H9 (cell line): ENCODE results near the gene INVS. TPM values are rescaled to one million over a fixed set of nuclear protein-coding genes. Genes with fewer than 3 reads are reported as not detected.

Source experiments
- DNase-seq: peaks from one replicate; pipeline ENCODE4 v3.0.0-alpha.2; 2017
- H2AFZ ChIP-seq: one replicate; pipeline ENCODE4 v1.6.1; 2013; ENCODE audit warnings: mild to moderate bottlenecking, low read length, control low read depth, moderate library complexity
- H2AK5ac ChIP-seq: 2 replicates; pipeline ENCODE4 v1.6.1; 2013; ENCODE audit warnings: low read length, control low read depth, mixed read lengths; ENCODE audit not compliant: insufficient read length
- H2BK120ac ChIP-seq: one replicate; pipeline ENCODE4 v1.6.1; 2013; ENCODE audit warnings: low read depth, mild to moderate bottlenecking, low read length, control low read depth, inconsistent platforms; ENCODE audit not compliant: poor library complexity, severe bottlenecking
- H2BK12ac ChIP-seq: 2 replicates; pipeline ENCODE4 v1.6.1; 2013; ENCODE audit warnings: low read length, control low read depth, mixed read lengths, low read depth; ENCODE audit not compliant: insufficient read length
- H2BK15ac ChIP-seq: 2 replicates; pipeline ENCODE4 v1.6.1; 2013; ENCODE audit warnings: low read depth, low read length, control low read depth
- H2BK20ac ChIP-seq: one replicate; pipeline ENCODE4 v1.6.1; 2013; ENCODE audit warnings: low read depth, mild to moderate bottlenecking, low read length, control low read depth, inconsistent platforms; ENCODE audit not compliant: poor library complexity, severe bottlenecking
- H2BK5ac ChIP-seq: 2 replicates; pipeline ENCODE4 v1.6.1; 2013; ENCODE audit warnings: low read length, control low read depth, mixed read lengths; ENCODE audit not compliant: insufficient read length
- H3K14ac ChIP-seq: 2 replicates; pipeline ENCODE4 v1.6.1; 2013; ENCODE audit warnings: low read length, control low read depth; ENCODE audit not compliant: insufficient read depth
- H3K18ac ChIP-seq: 2 replicates; pipeline ENCODE4 v1.6.1; 2013; ENCODE audit warnings: low read depth, mild to moderate bottlenecking, mixed read lengths, low read length, control low read depth; ENCODE audit not compliant: insufficient read length
- H3K23ac ChIP-seq: 2 replicates; pipeline ENCODE4 v1.6.1; 2013; ENCODE audit warnings: low read length, control low read depth, mixed read lengths, low read depth; ENCODE audit not compliant: insufficient read length
- H3K23me2 ChIP-seq: 2 replicates; pipeline ENCODE4 v1.6.1; 2013; ENCODE audit warnings: low read depth, mild to moderate bottlenecking, mixed read lengths, low read length, control low read depth; ENCODE audit not compliant: insufficient read length, poor library complexity, severe bottlenecking
- H3K27ac ChIP-seq: 2 replicates; pipeline ENCODE4 v1.5.1; 2013; ENCODE audit warnings: low read length, control low read depth, mixed read lengths, low read depth; ENCODE audit not compliant: insufficient read length
- H3K27me3 ChIP-seq: 2 replicates; pipeline ENCODE4 v1.6.1; 2013; ENCODE audit warnings: low read length, control low read depth, inconsistent platforms; ENCODE audit not compliant: insufficient read depth
- H3K4ac ChIP-seq: 2 replicates; pipeline ENCODE4 v1.6.1; 2013; ENCODE audit warnings: low read depth, mild to moderate bottlenecking, control low read depth, inconsistent platforms, low read length, moderate library complexity
- H3K4me1 ChIP-seq: 2 replicates; pipeline ENCODE4 v1.6.1; 2013; ENCODE audit warnings: low read length, control low read depth, inconsistent platforms; ENCODE audit not compliant: insufficient read depth
- H3K4me2 ChIP-seq: 2 replicates; pipeline ENCODE4 v1.6.1; 2013; ENCODE audit warnings: low read length, control low read depth, mixed read lengths; ENCODE audit not compliant: insufficient read length, insufficient read depth
- H3K56ac ChIP-seq: 2 replicates; pipeline ENCODE4 v1.6.1; 2013; ENCODE audit warnings: low read depth, mild to moderate bottlenecking, mixed read lengths, low read length, control low read depth; ENCODE audit not compliant: insufficient read length
- H3K79me1 ChIP-seq: 2 replicates; pipeline ENCODE4 v1.6.1; 2013; ENCODE audit warnings: low read depth, mild to moderate bottlenecking, moderate library complexity, low read length, control low read depth, inconsistent platforms; ENCODE audit not compliant: insufficient read depth, poor library complexity, severe bottlenecking
- H3K79me2 ChIP-seq: 2 replicates; pipeline ENCODE4 v1.6.1; 2013; ENCODE audit warnings: low read length, control low read depth, inconsistent platforms; ENCODE audit not compliant: insufficient read depth
- H3K9ac ChIP-seq: 2 replicates; pipeline ENCODE4 v1.6.1; 2013; ENCODE audit warnings: low read length, control low read depth, mixed read lengths; ENCODE audit not compliant: insufficient read length; ENCODE audit errors: extremely low read depth
- H3K9me3 ChIP-seq: one replicate; pipeline ENCODE4 v1.6.1; 2013; ENCODE audit warnings: low read depth, low read length, inconsistent platforms; ENCODE audit not compliant: control insufficient read depth
- H3T11ph ChIP-seq: one replicate; pipeline ENCODE4 v1.6.1; 2013; ENCODE audit warnings: mild to moderate bottlenecking, low read length, control low read depth, inconsistent platforms
- H4K20me1 ChIP-seq: one replicate; pipeline ENCODE4 v1.6.1; 2013; ENCODE audit not compliant: control insufficient read depth, insufficient read length, insufficient read depth
- H4K5ac ChIP-seq: 2 replicates; pipeline ENCODE4 v1.6.1; 2013; ENCODE audit warnings: low read depth, mild to moderate bottlenecking, mixed read lengths, low read length, control low read depth; ENCODE audit not compliant: insufficient read length
- H4K8ac ChIP-seq: replicated peaks from 2 replicates; pipeline ENCODE4 v1.6.1; 2013; ENCODE audit warnings: low read length, control low read depth, mixed read lengths, low read depth; ENCODE audit not compliant: insufficient read length
- H4K91ac ChIP-seq: 2 replicates; pipeline ENCODE4 v1.6.1; 2013; ENCODE audit warnings: low read depth, mild to moderate bottlenecking, moderate library complexity, mixed read lengths, low read length, control low read depth; ENCODE audit not compliant: insufficient read length
- H3K27ac Mint-ChIP-seq, 3 experiments: 2 replicates in 2 of 3; 3 replicates in 1 of 3; pipeline ENCODE4 v1.8.0; 2020 to 2021; ENCODE audit warnings: mixed read lengths in 3 of 3, mild to moderate bottlenecking in 1 of 3, moderate library complexity in 1 of 3
- H3K27me3 Mint-ChIP-seq: 2 replicates; pipeline ENCODE4 v1.8.0; 2021; ENCODE audit warnings: low read depth, mild to moderate bottlenecking, moderate library complexity, mixed read lengths
- H3K36me3 Mint-ChIP-seq, 3 experiments: 2 replicates in 2 of 3; 3 replicates in 1 of 3; pipeline ENCODE4 v1.8.0; 2020 to 2021; ENCODE audit warnings: low read depth in 3 of 3, mixed read lengths in 3 of 3; ENCODE audit not compliant: insufficient read depth in 1 of 3
- H3K4me1 Mint-ChIP-seq, 2 experiments: 2 replicates each; pipeline ENCODE4 v1.8.0; 2020; ENCODE audit warnings: mixed read lengths in 2 of 2
- H3K4me3 Mint-ChIP-seq, 2 experiments: 2 replicates in 1 of 2; 3 replicates in 1 of 2; pipeline ENCODE4 v1.8.0; 2020 to 2021; ENCODE audit warnings: mild to moderate bottlenecking in 2 of 2, mixed read lengths in 2 of 2, moderate library complexity in 1 of 2
- H3K9me3 Mint-ChIP-seq, 2 experiments: 2 replicates in 1 of 2; 3 replicates in 1 of 2; pipeline ENCODE4 v1.8.0; 2020; ENCODE audit warnings: mild to moderate bottlenecking in 2 of 2, mixed read lengths in 2 of 2, moderate library complexity in 1 of 2
- CTCF ChIP-seq: fragments of 200-600 bp; sonication (generic); conservative IDR thresholded peaks from 3 replicates; pipeline ENCODE4 v1.8.0; 2021; ENCODE audit warnings: antibody characterized with exemption, mild to moderate bottlenecking
- WGBS: extraction: QIAGEN DNeasy Blood & Tissue Kit; methylation state at CpG from one replicate; pipeline ENCODE4 v1.1.7; 2013; ENCODE audit warnings: missing lambda C conversion rate, low lambda C conversion rate, mixed read lengths; ENCODE audit not compliant: insufficient read length; ENCODE audit errors: extremely low coverage; 5-methylcytosine and 5-hydroxymethylcytosine counted together
- total RNA-seq: library from RNA; stranded (reverse); gene quantifications from 2 replicates; pipeline ENCODE4 v1.2.1, GENCODE V29; 2021

INVS gene
- total RNA-seq, 1 experiment from 2014 or later = 7.5 TPM

GRCh38 chr9:100125910-100126309, 26.9 kb downstream of the INVS start:
- peaks cover 0 to 5% (median 4%) of the 10 kb centered on the region in 3 experiments; a peak in 2 of 7 replicates for H3K36me3 Mint-ChIP-seq
- H3K9ac ChIP-seq = no peak overlapping the region
- no peak for TF ChIP-seq CTCF
- H2AFZ ChIP-seq = no peak overlapping the region
- H2BK15ac ChIP-seq = no peak overlapping the region
- no peak overlapping the region for H3K56ac ChIP-seq
- H3K79me1 ChIP-seq = no peaks in the 10 kb centered on the region
- H2BK12ac ChIP-seq = no peak overlapping the region
- DNase-seq = no peak
- H2BK5ac ChIP-seq = no peak overlapping the region
- H3K27ac ChIP-seq = no peak overlapping the region
- no peaks in the 10 kb centered on the region; the same call in 1 of the 2 replicates for H3K27me3 ChIP-seq
- H3K4me3 Mint-ChIP-seq = no peak overlapping the region
- H3K79me2 ChIP-seq = no peaks in the 10 kb centered on the region
- H3K4ac ChIP-seq = no peak overlapping the region
- H3K4me1 ChIP-seq = no peaks in the 10 kb centered on the region
- H3K4me2 ChIP-seq = no peak overlapping the region
- H3K14ac ChIP-seq = no peak overlapping the region
- no peak overlapping the region for H4K8ac ChIP-seq
- H4K91ac ChIP-seq = no peak overlapping the region
- no peaks in the 10 kb centered on the region for H3K9me3 ChIP-seq
- WGBS = no CpG with 5 or more reads among the region's 2 CpGs
- H3K4me1 Mint-ChIP-seq = peaks cover 0 to 3% of the 10 kb centered on the region in 2 experiments; a peak in 2 of 4 replicates
- H3K27me3 Mint-ChIP-seq = no peaks in the 10 kb centered on the region
- no peaks in the 10 kb centered on the region for H3K23me2 ChIP-seq
- no peaks in the 10 kb centered on the region for H4K20me1 ChIP-seq
- H4K5ac ChIP-seq = no peak overlapping the region
- no peak overlapping the region for H2BK20ac ChIP-seq
- H3K18ac ChIP-seq = no peak overlapping the region
- no peak overlapping the region for H3T11ph ChIP-seq
- no peaks in the 10 kb centered on the region for H3K9me3 Mint-ChIP-seq
- no peak overlapping the region for H2AK5ac ChIP-seq
- H3K27ac Mint-ChIP-seq = no peak overlapping the region
- no peak overlapping the region for H2BK120ac ChIP-seq
- H3K23ac ChIP-seq = no peak overlapping the region
